GM23338 (cell line): ENCODE measurements around the gene SUN5. TPM values are rescaled to one million over a fixed set of nuclear protein-coding genes. Genes with fewer than 3 reads are reported as not detected.

Experiments
- ATAC-seq: fragments of 200-7000 bp; cut with Tn5 transposase; 3 replicates; pipeline ENCODE4 v1.9.1; 2020
- DNase-seq: peaks from one replicate; pipeline ENCODE4 v3.0.0-alpha.2; 2015; ENCODE audit warnings: low spot score
- H2AFZ ChIP-seq: fragments of 200-600 bp; sonication (generic); 2 replicates; pipeline ENCODE4 v1.8.0; 2016; ENCODE audit warnings: antibody characterized with exemption, mild to moderate bottlenecking, moderate library complexity
- H3F3A ChIP-seq: fragments of 200-600 bp; sonication (generic); replicated peaks from 2 replicates; pipeline ENCODE4 v1.8.0; 2017; ENCODE audit warnings: antibody characterized with exemption, mixed run types, low read depth
- H3K27ac ChIP-seq: fragments of 200-600 bp; sonication (generic); 2 replicates; pipeline ENCODE4 v1.6.1; 2016; ENCODE audit warnings: low read depth
- H3K27me3 ChIP-seq: fragments of 200-600 bp; sonication (generic); 2 replicates; pipeline ENCODE4 v1.8.0; 2016; ENCODE audit warnings: mild to moderate bottlenecking, mixed run types, moderate library complexity; ENCODE audit not compliant: insufficient read depth
- H3K36me3 ChIP-seq: fragments of 200-600 bp; sonication (generic); 2 replicates; pipeline ENCODE4 v1.8.0; 2016; ENCODE audit warnings: mild to moderate bottlenecking; ENCODE audit not compliant: insufficient read depth
- H3K4me1 ChIP-seq: fragments of 200-600 bp; sonication (generic); 2 replicates; pipeline ENCODE4 v1.8.0; 2016; ENCODE audit warnings: mild to moderate bottlenecking, moderate library complexity; ENCODE audit not compliant: insufficient read depth
- H3K4me2 ChIP-seq: fragments of 200-600 bp; sonication (generic); 2 replicates; pipeline ENCODE4 v1.7.1; 2017; ENCODE audit warnings: mixed run types
- H3K4me3 ChIP-seq: fragments of 200-600 bp; sonication (generic); 2 replicates; pipeline ENCODE4 v1.6.1; 2016; ENCODE audit warnings: mixed run types
- H3K79me2 ChIP-seq: fragments of 200-600 bp; sonication (generic); replicated peaks from 2 replicates; pipeline ENCODE4 v1.8.0; 2017; ENCODE audit warnings: mild to moderate bottlenecking; ENCODE audit not compliant: insufficient read depth
- H3K9me2 ChIP-seq: fragments of 200-600 bp; sonication (generic); 2 replicates; pipeline ENCODE4 v1.8.0; 2017; ENCODE audit not compliant: insufficient read depth
- H4K20me1 ChIP-seq: fragments of 200-600 bp; sonication (generic); replicated peaks from 2 replicates; pipeline ENCODE4 v1.8.0; 2017; ENCODE audit warnings: mild to moderate bottlenecking; ENCODE audit not compliant: insufficient read depth
- H3K27ac Mint-ChIP-seq: 2 replicates; pipeline ENCODE4 v1.8.0; 2020; ENCODE audit warnings: inconsistent platforms, mild to moderate bottlenecking, moderate library complexity, mixed read lengths
- H3K27me3 Mint-ChIP-seq: 3 replicates; pipeline ENCODE4 v1.8.0; 2022; ENCODE audit warnings: low read depth, mild to moderate bottlenecking, moderate library complexity, mixed read lengths, inconsistent platforms; ENCODE audit not compliant: insufficient read depth, poor library complexity
- H3K36me3 Mint-ChIP-seq: 3 replicates; pipeline ENCODE4 v1.8.0; 2021; ENCODE audit warnings: low read depth, mild to moderate bottlenecking, inconsistent platforms, moderate library complexity, mixed read lengths
- H3K4me1 Mint-ChIP-seq: 3 replicates; pipeline ENCODE4 v1.8.0; 2020; ENCODE audit warnings: mild to moderate bottlenecking, inconsistent platforms, mixed read lengths
- H3K4me3 Mint-ChIP-seq: 3 replicates; pipeline ENCODE4 v1.8.0; 2021; ENCODE audit warnings: moderate library complexity, mild to moderate bottlenecking, inconsistent platforms, mixed read lengths
- H3K9me3 Mint-ChIP-seq: 3 replicates; pipeline ENCODE4 v1.8.0; 2020; ENCODE audit warnings: moderate library complexity, mild to moderate bottlenecking, inconsistent platforms, mixed read lengths
- CREB1 ChIP-seq: fragments of 250-450 bp; sonication (Bioruptor Pico); IDR thresholded peaks from 2 replicates; pipeline ENCODE4 v1.5.0; 2020; ENCODE audit warnings: low read depth, mild to moderate bottlenecking, moderate library complexity
- EZH2phosphoT487 ChIP-seq: fragments of 200-600 bp; sonication (generic); IDR thresholded peaks from one replicate; pipeline ENCODE4 v1.8.1; 2018; ENCODE audit warnings: antibody characterized with exemption; ENCODE audit not compliant: unreplicated experiment
- NANOG ChIP-seq: IDR thresholded peaks from 2 replicates; pipeline ENCODE4 v1.6.1; 2016; ENCODE audit warnings: antibody characterized with exemption, borderline replicate concordance
- STAT1 ChIP-seq: IDR thresholded peaks from one replicate; pipeline ENCODE4 v1.6.1; 2016; ENCODE audit warnings: antibody characterized with exemption; ENCODE audit not compliant: unreplicated experiment
- ZNF331 ChIP-seq: fragments of 250-450 bp; sonication (Bioruptor Pico); IDR thresholded peaks from 2 replicates; pipeline ENCODE4 v1.5.0; 2020; ENCODE audit warnings: low read depth, mild to moderate bottlenecking, moderate library complexity
- polyA plus RNA-seq: library from polyadenylated mRNA; unstranded; fragments of >200 nt; fragmentation: Nextera tagmentation; extraction: Ambion mirVana; gene quantifications from 2 replicates; pipeline ENCODE4 v1.2.1, GENCODE V29; 2016
- total RNA-seq: library from RNA; depleted of rRNA; stranded (reverse); fragments of >200 nt; shearing (Covaris generic); gene quantifications from 2 replicates; pipeline ENCODE4 v1.2.3, GENCODE V29; 2014
- TF ChIP-seq, protein P1 (sequence below): IDR thresholded peaks from 2 replicates; pipeline ENCODE4 v1.6.1; 2016; ENCODE audit warnings: antibody characterized with exemption
- TF ChIP-seq, protein P2 (sequence below): fragments of 250-450 bp; sonication (Bioruptor Pico); IDR thresholded peaks from 2 replicates; pipeline ENCODE4 v1.5.0; 2020; ENCODE audit warnings: mild to moderate bottlenecking, moderate library complexity

SUN5 gene
- total and polyA plus RNA-seq, 2 experiments from 2014 or later = not detected

DNA sequence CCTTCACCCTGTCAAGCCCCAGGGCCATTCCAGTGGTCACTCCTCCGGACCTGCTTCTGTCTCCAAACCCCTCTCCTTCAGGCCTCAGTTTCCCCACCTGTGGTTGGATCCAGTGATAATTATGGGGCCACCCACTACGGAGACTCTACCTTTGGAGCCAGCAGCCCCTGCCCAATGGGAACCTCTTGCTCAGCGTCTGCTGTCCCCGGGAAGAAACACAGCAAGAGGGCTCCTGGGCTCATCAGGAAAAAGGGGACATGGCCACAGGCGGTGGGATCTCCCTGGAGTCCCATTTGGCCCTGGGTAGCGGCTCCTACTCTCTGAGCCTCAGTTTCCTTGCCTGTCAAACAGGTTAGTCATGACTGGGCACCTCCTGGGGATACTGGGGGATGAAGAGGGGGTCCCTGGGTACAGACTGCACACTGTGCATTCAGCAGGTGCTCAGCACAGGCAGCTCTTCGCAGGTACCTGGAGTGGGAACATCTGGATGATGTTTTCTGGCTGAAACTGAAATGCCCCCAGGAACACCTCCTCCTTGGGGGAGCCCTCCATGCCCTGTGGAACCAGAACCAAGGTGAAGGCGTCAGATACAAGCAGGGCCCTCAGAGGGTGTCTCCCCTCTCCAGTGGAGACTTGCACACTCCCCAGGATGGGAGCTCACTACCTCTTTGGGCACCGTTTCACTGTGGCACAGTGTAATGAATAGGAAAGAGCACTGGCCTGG, 19.4 kb downstream of the SUN5 start (continued):
- TF ChIP-seq, protein P1, sequence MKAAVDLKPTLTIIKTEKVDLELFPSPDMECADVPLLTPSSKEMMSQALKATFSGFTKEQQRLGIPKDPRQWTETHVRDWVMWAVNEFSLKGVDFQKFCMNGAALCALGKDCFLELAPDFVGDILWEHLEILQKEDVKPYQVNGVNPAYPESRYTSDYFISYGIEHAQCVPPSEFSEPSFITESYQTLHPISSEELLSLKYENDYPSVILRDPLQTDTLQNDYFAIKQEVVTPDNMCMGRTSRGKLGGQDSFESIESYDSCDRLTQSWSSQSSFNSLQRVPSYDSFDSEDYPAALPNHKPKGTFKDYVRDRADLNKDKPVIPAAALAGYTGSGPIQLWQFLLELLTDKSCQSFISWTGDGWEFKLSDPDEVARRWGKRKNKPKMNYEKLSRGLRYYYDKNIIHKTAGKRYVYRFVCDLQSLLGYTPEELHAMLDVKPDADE = no peak
- TF ChIP-seq NANOG (no peak), STAT1 (no peak), CREB1 (CRISPR knock-in tag) (no peak), ZNF331 (CRISPR knock-in tag) (no peak)
- TF ChIP-seq, protein P2, sequence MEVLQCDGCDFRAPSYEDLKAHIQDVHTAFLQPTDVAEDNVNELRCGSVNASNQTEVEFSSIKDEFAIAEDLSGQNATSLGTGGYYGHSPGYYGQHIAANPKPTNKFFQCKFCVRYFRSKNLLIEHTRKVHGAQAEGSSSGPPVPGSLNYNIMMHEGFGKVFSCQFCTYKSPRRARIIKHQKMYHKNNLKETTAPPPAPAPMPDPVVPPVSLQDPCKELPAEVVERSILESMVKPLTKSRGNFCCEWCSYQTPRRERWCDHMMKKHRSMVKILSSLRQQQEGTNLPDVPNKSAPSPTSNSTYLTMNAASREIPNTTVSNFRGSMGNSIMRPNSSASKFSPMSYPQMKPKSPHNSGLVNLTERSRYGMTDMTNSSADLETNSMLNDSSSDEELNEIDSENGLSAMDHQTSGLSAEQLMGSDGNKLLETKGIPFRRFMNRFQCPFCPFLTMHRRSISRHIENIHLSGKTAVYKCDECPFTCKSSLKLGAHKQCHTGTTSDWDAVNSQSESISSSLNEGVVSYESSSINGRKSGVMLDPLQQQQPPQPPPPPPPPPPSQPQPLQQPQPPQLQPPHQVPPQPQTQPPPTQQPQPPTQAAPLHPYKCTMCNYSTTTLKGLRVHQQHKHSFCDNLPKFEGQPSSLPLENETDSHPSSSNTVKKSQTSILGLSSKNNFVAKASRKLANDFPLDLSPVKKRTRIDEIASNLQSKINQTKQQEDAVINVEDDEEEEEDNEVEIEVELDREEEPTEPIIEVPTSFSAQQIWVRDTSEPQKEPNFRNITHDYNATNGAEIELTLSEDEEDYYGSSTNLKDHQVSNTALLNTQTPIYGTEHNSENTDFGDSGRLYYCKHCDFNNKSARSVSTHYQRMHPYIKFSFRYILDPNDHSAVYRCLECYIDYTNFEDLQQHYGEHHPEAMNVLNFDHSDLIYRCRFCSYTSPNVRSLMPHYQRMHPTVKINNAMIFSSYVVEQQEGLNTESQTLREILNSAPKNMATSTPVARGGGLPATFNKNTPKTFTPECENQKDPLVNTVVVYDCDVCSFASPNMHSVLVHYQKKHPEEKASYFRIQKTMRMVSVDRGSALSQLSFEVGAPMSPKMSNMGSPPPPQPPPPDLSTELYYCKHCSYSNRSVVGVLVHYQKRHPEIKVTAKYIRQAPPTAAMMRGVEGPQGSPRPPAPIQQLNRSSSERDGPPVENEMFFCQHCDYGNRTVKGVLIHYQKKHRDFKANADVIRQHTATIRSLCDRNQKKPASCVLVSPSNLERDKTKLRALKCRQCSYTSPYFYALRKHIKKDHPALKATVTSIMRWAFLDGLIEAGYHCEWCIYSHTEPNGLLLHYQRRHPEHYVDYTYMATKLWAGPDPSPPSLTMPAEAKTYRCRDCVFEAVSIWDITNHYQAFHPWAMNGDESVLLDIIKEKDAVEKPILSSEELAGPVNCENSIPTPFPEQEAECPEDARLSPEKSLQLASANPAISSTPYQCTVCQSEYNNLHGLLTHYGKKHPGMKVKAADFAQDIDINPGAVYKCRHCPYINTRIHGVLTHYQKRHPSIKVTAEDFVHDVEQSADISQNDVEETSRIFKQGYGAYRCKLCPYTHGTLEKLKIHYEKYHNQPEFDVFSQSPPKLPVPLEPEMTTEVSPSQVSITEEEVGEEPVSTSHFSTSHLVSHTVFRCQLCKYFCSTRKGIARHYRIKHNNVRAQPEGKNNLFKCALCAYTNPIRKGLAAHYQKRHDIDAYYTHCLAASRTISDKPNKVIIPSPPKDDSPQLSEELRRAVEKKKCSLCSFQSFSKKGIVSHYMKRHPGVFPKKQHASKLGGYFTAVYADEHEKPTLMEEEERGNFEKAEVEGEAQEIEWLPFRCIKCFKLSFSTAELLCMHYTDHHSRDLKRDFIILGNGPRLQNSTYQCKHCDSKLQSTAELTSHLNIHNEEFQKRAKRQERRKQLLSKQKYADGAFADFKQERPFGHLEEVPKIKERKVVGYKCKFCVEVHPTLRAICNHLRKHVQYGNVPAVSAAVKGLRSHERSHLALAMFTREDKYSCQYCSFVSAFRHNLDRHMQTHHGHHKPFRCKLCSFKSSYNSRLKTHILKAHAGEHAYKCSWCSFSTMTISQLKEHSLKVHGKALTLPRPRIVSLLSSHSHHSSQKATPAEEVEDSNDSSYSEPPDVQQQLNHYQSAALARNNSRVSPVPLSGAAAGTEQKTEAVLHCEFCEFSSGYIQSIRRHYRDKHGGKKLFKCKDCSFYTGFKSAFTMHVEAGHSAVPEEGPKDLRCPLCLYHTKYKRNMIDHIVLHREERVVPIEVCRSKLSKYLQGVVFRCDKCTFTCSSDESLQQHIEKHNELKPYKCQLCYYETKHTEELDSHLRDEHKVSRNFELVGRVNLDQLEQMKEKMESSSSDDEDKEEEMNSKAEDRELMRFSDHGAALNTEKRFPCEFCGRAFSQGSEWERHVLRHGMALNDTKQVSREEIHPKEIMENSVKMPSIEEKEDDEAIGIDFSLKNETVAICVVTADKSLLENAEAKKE (CRISPR knock-in tag) = no peak

DNA sequence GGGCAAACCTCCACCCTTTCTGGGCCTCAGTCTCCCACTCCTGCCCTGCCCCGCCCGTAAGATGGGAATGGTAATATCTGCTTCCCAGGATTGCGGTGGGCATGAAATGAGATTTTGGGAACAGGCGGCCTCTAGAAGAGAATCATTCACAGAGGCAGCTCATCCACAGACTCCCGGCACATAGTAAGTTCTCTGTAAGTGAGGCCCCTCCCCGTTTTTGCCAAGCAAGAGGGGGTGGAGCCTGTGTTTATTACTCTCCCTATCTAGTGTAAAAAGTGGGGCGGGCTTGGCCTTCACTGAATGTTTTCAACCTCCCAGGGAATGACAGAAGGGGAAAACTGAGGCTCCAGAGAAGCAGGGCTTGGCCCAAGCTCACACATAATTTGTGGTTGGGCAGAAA, 20.0 kb downstream of the SUN5 start:
- no peak overlapping the region for H3K27ac ChIP-seq
- no peaks in the 10 kb centered on the region for H4K20me1 ChIP-seq
- Mint-ChIP-seq H3K9me3 (no peaks in the 10 kb centered on the region), H3K27me3 (peaks cover 14% of the 10 kb centered on the region), H3K4me1 (no peaks in the 10 kb centered on the region; the same call in 2 of the 3 replicates), H3K27ac (no peak overlapping the region), H3K36me3 (no peaks in the 10 kb centered on the region), H3K4me3 (no peak overlapping the region)
- no peak for TF ChIP-seq EZH2phosphoT487
- TF ChIP-seq, protein P1 = no peak
- no peak overlapping the region for H3K4me2 ChIP-seq
- no peaks in the 10 kb centered on the region for H3K27me3 ChIP-seq
- no peaks in the 10 kb centered on the region for H3K36me3 ChIP-seq
- H3K9me2 ChIP-seq = no peaks in the 10 kb centered on the region
- H3K79me2 ChIP-seq = no peaks in the 10 kb centered on the region
- peak overlapping the region; percentile 56 for H2AFZ ChIP-seq
- ATAC-seq (peak; percentile 65), DNase-seq (peak; percentile 57)
- no peak overlapping the region for H3K4me3 ChIP-seq
- no peaks in the 10 kb centered on the region for H3F3A ChIP-seq
- no peaks in the 10 kb centered on the region for H3K4me1 ChIP-seq
